Esophagus squamous epithelium (tissue), 4 donors: Measurements from ENCODE around the gene TBATA.

Experiments
- CTCF ChIP-seq, 6 experiments: fragments of 450-650 bp in 4 of 6; fragments of 200-600 bp in 2 of 6; sonication (generic) in 2 of 6; IDR thresholded peaks; one replicate each; pipeline ENCODE4 v1.5.1; 2016 to 2019; ENCODE audit warnings: antibody characterized with exemption in 6 of 6, mild to moderate bottlenecking in 4 of 6, moderate library complexity in 4 of 6
- POLR2A ChIP-seq, 4 donors: fragments of 450-650 bp; IDR thresholded peaks; one replicate each; pipeline ENCODE4 v1.6.1; 2017; ENCODE audit warnings: antibody characterized with exemption in 4 of 4, mild to moderate bottlenecking in 4 of 4, moderate library complexity in 3 of 4

- no peak for TF ChIP-seq CTCF (IDR thresholded peaks at IDR 0.05)
- no peak for TF ChIP-seq POLR2A (IDR thresholded peaks at IDR 0.05)
These were observed 52.1 kb downstream of the TBATA start for GRCh38 chr10:70733051-70733450.
